PC-9 (cell line): ENCODE data around the gene PCP2.

ENCODE experiments used
- CTCF ChIP-seq: fragments of 200-600 bp; sonication (generic); conservative IDR thresholded peaks from 2 replicates; pipeline ENCODE4 v1.6.1; 2017; ENCODE audit warnings: mixed run types, antibody characterized with exemption, mild to moderate bottlenecking, moderate library complexity
- EZH2 ChIP-seq: fragments of 200-600 bp; sonication (generic); IDR thresholded peaks from 2 replicates; pipeline ENCODE4 v1.8.0; 2017; ENCODE audit warnings: antibody characterized with exemption, low read depth

GRCh38 chr19:7625763-7626372 is 7.7 kb downstream of the PCP2 start:
- TF ChIP-seq EZH2 (no peak), CTCF (no peak)
